SU-DHL-6 (cell line): ENCODE data around the gene CYFIP2.
"Not testable (repeated sequence)": the region's sequence is repeated elsewhere in the genome, so short reads cannot be mapped to it uniquely, and the experiment has no call there.

Experiments used
- H2AFZ ChIP-seq: fragments of 200-600 bp; sonication (generic); 2 replicates; pipeline ENCODE4 v1.6.1; 2014; ENCODE audit warnings: low read depth, mild to moderate bottlenecking, moderate library complexity, mixed read lengths, antibody characterized with exemption, low read length; ENCODE audit not compliant: severe bottlenecking
- H3F3A ChIP-seq: fragments of 200-600 bp; shearing (Covaris generic); 2 replicates; pipeline ENCODE4 v1.6.0; 2016; ENCODE audit warnings: antibody characterized with exemption, mild to moderate bottlenecking; ENCODE audit not compliant: insufficient read depth
- H3K27ac ChIP-seq: fragments of 200-600 bp; sonication (generic); 2 replicates; pipeline ENCODE4 v1.5.1; 2016; ENCODE audit warnings: low read depth, mild to moderate bottlenecking, low read length, moderate library complexity, mixed read lengths
- H3K27me3 ChIP-seq: fragments of 200-600 bp; sonication (generic), shearing (Covaris generic); 2 replicates; pipeline ENCODE4 v1.6.0; 2014; ENCODE audit warnings: mild to moderate bottlenecking, low read length
- H3K36me3 ChIP-seq: fragments of 200-600 bp; sonication (generic); 2 replicates; pipeline ENCODE4 v1.6.1; 2014; ENCODE audit warnings: mild to moderate bottlenecking, low read length, mixed read lengths
- H3K4me2 ChIP-seq: fragments of 300-600, 200-600 bp; shearing (Covaris generic), sonication (generic); 2 replicates; pipeline ENCODE4 v1.6.0; 2014; ENCODE audit warnings: low read length, low read depth, mild to moderate bottlenecking; ENCODE audit not compliant: poor library complexity, severe bottlenecking
- H3K4me3 ChIP-seq: fragments of 200-600 bp; sonication (generic); 2 replicates; pipeline ENCODE4 v1.5.1; 2014; ENCODE audit warnings: antibody characterized with exemption, low read length, mild to moderate bottlenecking, mixed read lengths; ENCODE audit not compliant: insufficient read depth, poor library complexity, severe bottlenecking
- H3K79me2 ChIP-seq: fragments of 200-600 bp; sonication (generic); 2 replicates; pipeline ENCODE4 v1.6.1; 2014; ENCODE audit warnings: mild to moderate bottlenecking, low read length, moderate library complexity; ENCODE audit not compliant: insufficient read depth
- H3K9ac ChIP-seq: fragments of 200-600 bp; sonication (generic); 2 replicates; pipeline ENCODE4 v1.7.0; 2014; ENCODE audit warnings: mild to moderate bottlenecking, low read length
- H3K9me2 ChIP-seq: fragments of 200-600 bp; sonication (generic); replicated peaks from 2 replicates; pipeline ENCODE4 v1.6.1; 2014; ENCODE audit warnings: low read length; ENCODE audit not compliant: insufficient read depth
- H3K9me3 ChIP-seq: fragments of 200-600 bp; sonication (generic); 2 replicates; pipeline ENCODE4 v1.6.1; 2014; ENCODE audit warnings: low read length, mixed read lengths; ENCODE audit not compliant: insufficient read depth
- H4K20me1 ChIP-seq: fragments of 200-600 bp; sonication (generic); 2 replicates; pipeline ENCODE4 v1.6.1; 2014; ENCODE audit warnings: low read depth, mild to moderate bottlenecking, antibody characterized with exemption, low read length, moderate library complexity, mixed read lengths
- EZH2phosphoT487 ChIP-seq: fragments of 200-600 bp; sonication (generic), shearing (Covaris generic); conservative IDR thresholded peaks from 2 replicates; pipeline ENCODE4 v1.6.1; 2018; ENCODE audit warnings: mild to moderate bottlenecking, antibody characterized with exemption, low read length, moderate library complexity, mixed read lengths
- TF ChIP-seq, protein P1 (sequence below): fragments of 200-600 bp; sonication (generic); IDR thresholded peaks from one replicate; pipeline ENCODE4 v1.5.1; 2017; ENCODE audit warnings: antibody characterized with exemption, mild to moderate bottlenecking, low read length, moderate library complexity; ENCODE audit not compliant: insufficient read depth, poor library complexity, severe bottlenecking

The CYFIP2 gene

DNA sequence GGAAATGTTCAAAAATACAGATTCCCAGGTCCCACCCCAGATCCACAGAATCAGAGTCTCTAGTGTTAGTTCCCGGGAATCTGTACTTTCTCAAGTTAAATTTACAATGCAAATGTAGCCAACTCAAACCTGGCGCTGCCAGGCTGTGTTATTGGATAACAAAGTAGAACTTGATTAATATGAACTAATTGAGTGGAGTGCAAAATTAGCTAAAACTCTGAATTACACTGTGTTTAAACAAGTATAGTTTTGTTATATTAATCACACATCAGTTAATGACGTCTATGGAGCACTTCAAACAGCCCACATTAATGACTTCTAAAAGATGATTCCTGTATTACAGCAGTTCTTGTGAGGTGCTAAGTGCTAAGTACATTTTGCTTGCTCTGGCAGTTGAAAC is 32.4 kb upstream of the CYFIP2 start:
- Histone ChIP-seq H3K4me3 (no peak overlapping the region), H3K79me2 (no peaks in the 10 kb centered on the region), H3K27ac (no peak overlapping the region), H3K9me2 (no peaks in the 10 kb centered on the region), H4K20me1 (no peaks in the 10 kb centered on the region), H3K4me2 (no peak overlapping the region), H3K9ac (no peak overlapping the region), H3K36me3 (no peaks in the 10 kb centered on the region), H3F3A (no peaks in the 10 kb centered on the region), H3K27me3 (no peaks in the 10 kb centered on the region), H3K9me3 (no peaks in the 10 kb centered on the region), H2AFZ (no peak overlapping the region)
- no peak for TF ChIP-seq EZH2phosphoT487
- TF ChIP-seq, protein P1, sequence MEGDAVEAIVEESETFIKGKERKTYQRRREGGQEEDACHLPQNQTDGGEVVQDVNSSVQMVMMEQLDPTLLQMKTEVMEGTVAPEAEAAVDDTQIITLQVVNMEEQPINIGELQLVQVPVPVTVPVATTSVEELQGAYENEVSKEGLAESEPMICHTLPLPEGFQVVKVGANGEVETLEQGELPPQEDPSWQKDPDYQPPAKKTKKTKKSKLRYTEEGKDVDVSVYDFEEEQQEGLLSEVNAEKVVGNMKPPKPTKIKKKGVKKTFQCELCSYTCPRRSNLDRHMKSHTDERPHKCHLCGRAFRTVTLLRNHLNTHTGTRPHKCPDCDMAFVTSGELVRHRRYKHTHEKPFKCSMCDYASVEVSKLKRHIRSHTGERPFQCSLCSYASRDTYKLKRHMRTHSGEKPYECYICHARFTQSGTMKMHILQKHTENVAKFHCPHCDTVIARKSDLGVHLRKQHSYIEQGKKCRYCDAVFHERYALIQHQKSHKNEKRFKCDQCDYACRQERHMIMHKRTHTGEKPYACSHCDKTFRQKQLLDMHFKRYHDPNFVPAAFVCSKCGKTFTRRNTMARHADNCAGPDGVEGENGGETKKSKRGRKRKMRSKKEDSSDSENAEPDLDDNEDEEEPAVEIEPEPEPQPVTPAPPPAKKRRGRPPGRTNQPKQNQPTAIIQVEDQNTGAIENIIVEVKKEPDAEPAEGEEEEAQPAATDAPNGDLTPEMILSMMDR = no peak

DNA sequence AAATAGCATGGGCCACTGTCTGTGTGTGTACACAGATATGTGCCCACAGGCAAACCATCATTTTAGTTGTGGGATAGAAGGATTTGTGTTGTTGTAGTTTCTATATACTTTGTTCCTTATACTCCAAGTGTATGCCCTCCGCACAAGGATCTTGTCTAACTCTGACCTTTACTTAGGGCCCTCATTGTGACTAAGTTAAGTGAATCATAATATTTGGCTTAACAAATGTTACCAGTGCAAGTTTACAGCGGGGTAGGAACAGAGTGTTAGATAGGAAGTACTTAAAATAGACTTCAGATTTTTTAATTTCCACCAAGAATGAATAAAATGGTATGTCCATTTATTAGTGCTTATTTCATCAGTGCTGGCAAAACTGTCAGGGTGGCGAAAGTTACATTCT is 29.5 kb upstream of the CYFIP2 start:
- no peaks in the 10 kb centered on the region for H3K36me3 ChIP-seq

DNA sequence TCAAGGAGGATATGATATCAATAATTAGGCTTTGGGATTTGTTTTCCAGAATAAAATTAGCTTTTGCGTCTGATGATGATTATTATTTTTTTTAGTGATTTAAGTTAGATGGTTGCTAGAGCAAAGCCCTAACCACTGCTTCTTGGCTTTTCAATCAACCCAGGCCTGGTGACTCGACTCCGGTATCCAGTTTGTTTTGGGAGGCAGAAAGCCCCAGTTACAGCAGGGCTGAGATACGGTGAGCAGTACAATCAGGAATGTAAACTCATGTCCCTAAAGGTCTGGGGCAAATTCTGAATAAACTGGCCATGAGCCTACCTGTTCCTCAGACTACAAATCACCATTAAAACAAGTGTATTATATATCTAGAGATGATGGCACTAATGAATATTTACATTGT is 24.4 kb upstream of the CYFIP2 start:
- no peaks in the 10 kb centered on the region for H3K36me3 ChIP-seq
- no peaks in the 10 kb centered on the region for H4K20me1 ChIP-seq
- TF ChIP-seq, protein P1 = no peak
- no peak for TF ChIP-seq EZH2phosphoT487
- no peaks in the 10 kb centered on the region for H3K27me3 ChIP-seq
- H3K79me2 ChIP-seq = no peaks in the 10 kb centered on the region
- H3F3A ChIP-seq = no peaks in the 10 kb centered on the region
- H3K4me2 ChIP-seq = no peak overlapping the region
- H3K9me3 ChIP-seq = no peaks in the 10 kb centered on the region
- no peak overlapping the region for H3K4me3 ChIP-seq
- no peak overlapping the region for H3K9ac ChIP-seq
- H2AFZ ChIP-seq = no peak overlapping the region
- H3K9me2 ChIP-seq = no peaks in the 10 kb centered on the region
- no peak overlapping the region for H3K27ac ChIP-seq

More for the DNA sequence above, 29.5 kb upstream of the CYFIP2 start:
- Histone ChIP-seq H3K4me2 (no peak overlapping the region), H3K79me2 (no peaks in the 10 kb centered on the region), H3K9me2 (no peaks in the 10 kb centered on the region), H3K4me3 (no peak overlapping the region), H3K9ac (no peak overlapping the region), H2AFZ (no peak overlapping the region), H3K27ac (no peak overlapping the region), H4K20me1 (no peaks in the 10 kb centered on the region), H3K27me3 (no peaks in the 10 kb centered on the region), H3K9me3 (no peaks in the 10 kb centered on the region), H3F3A (no peaks in the 10 kb centered on the region)
- TF ChIP-seq EZH2phosphoT487 = no peak
- TF ChIP-seq, protein P1 = no peak

DNA sequence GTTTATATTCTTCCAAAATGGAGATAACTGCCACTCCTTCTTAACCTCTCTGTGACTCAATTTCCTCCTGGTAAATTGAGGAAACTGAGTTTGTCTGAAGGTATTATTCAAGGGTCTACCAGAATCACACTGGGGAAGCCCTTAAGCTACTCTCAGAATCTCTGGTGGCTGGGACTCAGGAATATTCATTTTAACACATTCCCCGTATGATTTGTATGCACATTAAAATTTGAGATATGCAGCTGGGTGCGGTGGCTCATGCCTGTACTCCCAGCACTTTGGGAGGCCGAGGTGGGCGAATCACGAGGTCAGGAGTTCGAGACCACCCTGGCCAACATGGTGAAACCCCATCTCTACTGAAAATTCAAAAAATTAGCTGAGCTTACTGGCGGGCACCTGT is 21.2 kb upstream of the CYFIP2 start:
- H3K4me3 ChIP-seq, H2AFZ ChIP-seq, H3K27ac ChIP-seq, H3K9me3 ChIP-seq, H3K9me2 ChIP-seq, H3K4me2 ChIP-seq, H3K9ac ChIP-seq, H3K27me3 ChIP-seq, H3K79me2 ChIP-seq, H4K20me1 ChIP-seq, H3F3A ChIP-seq, H3K36me3 ChIP-seq: not testable (repeated sequence)
